IMR-90 (cell line): ENCODE data around the gene CPNE1. TPM values are rescaled to one million over a fixed set of nuclear protein-coding genes. Genes with fewer than 3 reads are reported as not detected.

Source experiments
- ATAC-seq: fragments of 200-7000 bp; cut with Tn5 transposase; 2 replicates; pipeline ENCODE4 v1.9.1; 2020; ENCODE audit warnings: low read depth, mild to moderate bottlenecking, moderate library complexity
- BruUV-seq: library from RNA; stranded (reverse); fragments of 400-500 nt; replicated peaks from 2 replicates; lab custom pipeline; 2021; lab: Mats Ljungman, UMichigan
- CTCF ChIA-PET: fragments of 300-600 bp; formaldehyde crosslinking; extraction: SDS; loops from one replicate; lab custom pipeline; 2021; ENCODE audit warnings: antibody characterized with exemption; lab: Yijun Ruan, JAX
- POLR2A ChIA-PET: fragments of 300-600 bp; sonication (Branson Sonifier 250); formaldehyde crosslinking; loops from one replicate; lab custom pipeline; 2022; ENCODE audit warnings: antibody characterized with exemption; ENCODE audit not compliant: unreplicated experiment; lab: Charles Lee
- DNase-seq: peaks from one replicate; pipeline ENCODE4 v3.0.0; 2013
- H2AFZ ChIP-seq: replicated peaks from 2 replicates; pipeline ENCODE3; 2013; ENCODE audit warnings: low read length, mild to moderate bottlenecking; ENCODE audit not compliant: poor library complexity
- H2AK5ac ChIP-seq: 2 replicates; pipeline ENCODE4 v1.6.1; 2013; ENCODE audit warnings: low read depth, low read length, inconsistent platforms
- H2AK9ac ChIP-seq: replicated peaks from 2 replicates; pipeline ENCODE3; 2013; ENCODE audit warnings: mild to moderate bottlenecking, low read depth, low read length, moderate library complexity; ENCODE audit not compliant: poor library complexity
- H2BK120ac ChIP-seq: 2 replicates; pipeline ENCODE4 v1.6.1; 2013; ENCODE audit warnings: low read depth, low read length, inconsistent platforms
- H2BK15ac ChIP-seq: 3 replicates; pipeline ENCODE4 v1.6.1; 2013; ENCODE audit warnings: low read depth, low read length, inconsistent platforms
- H2BK20ac ChIP-seq: 2 replicates; pipeline ENCODE4 v1.6.1; 2013; ENCODE audit warnings: low read depth, mild to moderate bottlenecking, inconsistent platforms, low read length, moderate library complexity
- H2BK5ac ChIP-seq: 2 replicates; pipeline ENCODE4 v1.6.1; 2013; ENCODE audit warnings: mild to moderate bottlenecking, low read depth, low read length, inconsistent platforms; ENCODE audit not compliant: poor library complexity, severe bottlenecking
- H3K14ac ChIP-seq: replicated peaks from 2 replicates; pipeline ENCODE4 v1.6.1; 2013; ENCODE audit warnings: low read depth, low read length, inconsistent platforms
- H3K18ac ChIP-seq: 2 replicates; pipeline ENCODE4 v1.6.1; 2013; ENCODE audit warnings: low read depth, low read length, control low read depth
- H3K23ac ChIP-seq: 2 replicates; pipeline ENCODE4 v1.6.1; 2013; ENCODE audit warnings: low read depth, low read length, inconsistent platforms
- H3K27ac ChIP-seq: 2 replicates; pipeline ENCODE4 v1.5.1; 2013; ENCODE audit warnings: mild to moderate bottlenecking, control low read depth, low read length; ENCODE audit not compliant: insufficient read depth
- H3K27me3 ChIP-seq: 2 replicates; pipeline ENCODE4 v1.6.1; 2013; ENCODE audit warnings: low read length; ENCODE audit not compliant: control insufficient read depth, insufficient read depth
- H3K36me3 ChIP-seq: 2 replicates; pipeline ENCODE4 v1.6.1; 2013; ENCODE audit warnings: low read length, mixed read lengths; ENCODE audit not compliant: control insufficient read depth, insufficient read depth
- H3K4ac ChIP-seq: 2 replicates; pipeline ENCODE4 v1.6.1; 2013; ENCODE audit warnings: low read depth, low read length, inconsistent platforms
- H3K4me1 ChIP-seq: 2 replicates; pipeline ENCODE4 v1.6.1; 2013; ENCODE audit warnings: low read length, mixed read lengths; ENCODE audit not compliant: control insufficient read depth, insufficient read depth
- H3K4me2 ChIP-seq: 2 replicates; pipeline ENCODE4 v1.6.1; 2013; ENCODE audit warnings: low read depth, mild to moderate bottlenecking, control low read depth, low read length, moderate library complexity
- H3K4me3 ChIP-seq: 2 replicates; pipeline ENCODE4 v1.5.1; 2013; ENCODE audit warnings: low read depth, mild to moderate bottlenecking, control low read depth, low read length, moderate library complexity; ENCODE audit not compliant: insufficient read depth
- H3K56ac ChIP-seq: 2 replicates; pipeline ENCODE4 v1.6.1; 2013; ENCODE audit warnings: low read length, inconsistent platforms; ENCODE audit not compliant: insufficient read depth; ENCODE audit errors: extremely low read depth
- H3K79me1 ChIP-seq, 2 experiments: 2 replicates each; pipeline ENCODE4 v1.6.1; 2013; ENCODE audit warnings: low read length in 2 of 2, inconsistent platforms in 1 of 2, low read depth in 1 of 2
- H3K9ac ChIP-seq: 2 replicates; pipeline ENCODE4 v1.6.1; 2013; ENCODE audit warnings: low read depth, low read length, control low read depth
- H3K9me1 ChIP-seq: 2 replicates; pipeline ENCODE4 v1.6.1; 2013; ENCODE audit warnings: low read length, inconsistent platforms; ENCODE audit not compliant: insufficient read depth
- H3K9me3 ChIP-seq: 2 replicates; pipeline ENCODE4 v1.6.1; 2013; ENCODE audit warnings: low read length; ENCODE audit not compliant: control insufficient read depth, insufficient read depth
- H4K20me1 ChIP-seq: 2 replicates; pipeline ENCODE4 v1.6.1; 2013; ENCODE audit warnings: low read length, inconsistent platforms; ENCODE audit not compliant: insufficient read depth
- H4K5ac ChIP-seq: 2 replicates; pipeline ENCODE4 v1.6.1; 2013; ENCODE audit warnings: mild to moderate bottlenecking, low read depth, low read length, control low read depth
- H4K8ac ChIP-seq, 2 experiments: 2 replicates each; pipeline ENCODE4 v1.6.1; 2013; ENCODE audit warnings: low read depth in 2 of 2, low read length in 2 of 2, control low read depth in 1 of 2, inconsistent platforms in 1 of 2
- H4K91ac ChIP-seq: 2 replicates; pipeline ENCODE4 v1.6.1; 2013; ENCODE audit warnings: low read depth, low read length, inconsistent platforms; ENCODE audit not compliant: insufficient read depth
- FOS ChIP-seq: fragments of 150-350 bp; IDR thresholded peaks from 2 replicates; pipeline ENCODE4 v1.6.1; 2016; ENCODE audit warnings: low read depth, low read length
- MAZ ChIP-seq: IDR thresholded peaks from 2 replicates; pipeline ENCODE4 v1.6.1; 2012; ENCODE audit warnings: low read depth, mild to moderate bottlenecking, low read length, improper control_type of control experiment, moderate library complexity, borderline replicate concordance
- RCOR1 ChIP-seq: IDR thresholded peaks from 2 replicates; pipeline ENCODE4 v1.6.1; 2012; ENCODE audit warnings: mild to moderate bottlenecking, low read length, improper control_type of control experiment; ENCODE audit not compliant: insufficient replicate concordance
- WGBS, 2 experiments: methylation state at CpG; one replicate each; pipeline versions ENCODE4 v1.1.5 to v1.1.7; 2013; ENCODE audit warnings: missing lambda C conversion rate in 2 of 2; ENCODE audit not compliant: insufficient read length in 1 of 2; ENCODE audit errors: extremely low coverage in 2 of 2; 5-methylcytosine and 5-hydroxymethylcytosine counted together
- dilution Hi-C: fragments of 300-500 bp; cut with HindIII; formaldehyde crosslinking; loops from one replicate; pipeline ENCODE4 v1.14.3; 2018; ENCODE audit warnings: low sequenced_read_pairs; ENCODE audit not compliant: unreplicated experiment
- in situ Hi-C: fragments of 300-500 bp; cut with MboI; formaldehyde crosslinking; loops from 3 replicates; pipeline ENCODE4 v1.14.3; 2019; ENCODE audit warnings: low sequenced_read_pairs, inconsistent platforms, mixed read lengths
- intact Hi-C: fragments of 100-400 bp; cut with micrococcal nuclease; formaldehyde crosslinking; loops from 2 replicates; pipeline ENCODE4 v1.10.0; 2022
- polyA plus RNA-seq, 3 experiments: library from polyadenylated mRNA; depleted of rRNA; stranded (reverse); fragments of >200 nt; gene quantifications; 2 replicates each; pipeline ENCODE4 v1.2.3, GENCODE V29; 2012; ENCODE audit warnings: low replicate concordance in 1 of 3
- total RNA-seq: library from RNA; depleted of rRNA; stranded (reverse); fragments of >200 nt; gene quantifications from 2 replicates; pipeline ENCODE4 v1.2.3, GENCODE V29; 2012

CPNE1 gene
- total and polyA plus RNA-seq, 2 of the 4 experiments (the other 2 are of a cell fraction): 163 to 165 TPM

GRCh38 chr20:35661908-35662307, 2.8 kb downstream of the CPNE1 start:
- H2BK5ac ChIP-seq: no peak overlapping the region
- no peak overlapping the region for H3K27ac ChIP-seq
- in situ Hi-C loops (no loop called here), intact Hi-C loops (loop anchor here (5.0 to 10.0 kb wide), 2 partner anchors 97 to 150 kb away; no protein-coding TSS in a partner anchor), dilution Hi-C loops (no loop called here)
- no peak overlapping the region for H3K18ac ChIP-seq
- no peak overlapping the region for H3K14ac ChIP-seq
- no peak overlapping the region for H2AFZ ChIP-seq
- WGBS, 2 experiments: no CpG with 5 or more reads among the region's 3 CpGs
- BruUV-seq: no TSS peak
- no peak overlapping the region for H2AK5ac ChIP-seq
- H4K91ac ChIP-seq: no peak overlapping the region
- no peak for ATAC-seq
- H3K36me3 ChIP-seq: no peaks in the 10 kb centered on the region
- no peak overlapping the region for H2BK120ac ChIP-seq
- H3K4me3 ChIP-seq: 0 out of 2 replicates have a peak overlapping the region, but pooled peaks have one; percentile 4
- H3K9ac ChIP-seq: no peak overlapping the region
- ChIA-PET CTCF (no interaction called here), POLR2A (no interaction called here)
- H3K79me1 ChIP-seq: peaks cover 0 to 37% of the 10 kb centered on the region in 2 experiments; a peak in 3 of 4 replicates
- H4K5ac ChIP-seq: no peak overlapping the region
- H3K4me2 ChIP-seq: peak overlapping the region; percentile 98
- no peak overlapping the region for H2AK9ac ChIP-seq
- no peak overlapping the region for H4K8ac ChIP-seq
- peaks cover 75% of the 10 kb centered on the region for H4K20me1 ChIP-seq
- no peak overlapping the region for H3K23ac ChIP-seq
- H2BK15ac ChIP-seq: no peak overlapping the region
- H3K9me3 ChIP-seq: no peaks in the 10 kb centered on the region
- H3K4me1 ChIP-seq: peaks cover 4% of the 10 kb centered on the region
- TF ChIP-seq MAZ: no peak
- no peak for TF ChIP-seq FOS
- TF ChIP-seq RCOR1: no peak
- peaks cover 3% of the 10 kb centered on the region; the same call in 1 of the 2 replicates for H3K9me1 ChIP-seq
- no peak overlapping the region for H3K56ac ChIP-seq
- no peaks in the 10 kb centered on the region for H3K27me3 ChIP-seq
- no peak overlapping the region for H2BK20ac ChIP-seq
- DNase-seq: no peak
- H3K4ac ChIP-seq: no peak overlapping the region
